HepG2 (cell line): ENCODE data around the gene ZBP1. TPM values are rescaled to one million over a fixed set of nuclear protein-coding genes. Genes with fewer than 3 reads are reported as not detected.
A peak's percentile ranks its signal among the peaks of the same experiment; 100 is the strongest.

Source experiments
- AGO1 ChIP-seq: fragments of 200-400 bp; formaldehyde crosslinking; IDR thresholded peaks from 2 replicates; pipeline ENCODE4 v1.6.1; 2017; ENCODE audit warnings: mild to moderate bottlenecking, low read depth, low read length, moderate library complexity; ENCODE audit not compliant: poor library complexity, severe bottlenecking
- MBD4 ChIP-seq: IDR thresholded peaks from 2 replicates; pipeline ENCODE4 v1.6.1; 2012; ENCODE audit warnings: low read length, inconsistent platforms, borderline replicate concordance
- RELA ChIP-seq: sonication (generic); formaldehyde crosslinking; IDR thresholded peaks from 2 replicates; pipeline ENCODE4 v1.4.0; 2020; ENCODE audit warnings: missing genetic modification reagents
- SSRP1 ChIP-seq: IDR thresholded peaks from 2 replicates; pipeline ENCODE4 v1.6.1; 2016; ENCODE audit warnings: control low read depth
- THAP7 ChIP-seq: sonication (generic); formaldehyde crosslinking; IDR thresholded peaks from 2 replicates; pipeline ENCODE4 v1.8.1; 2023; ENCODE audit warnings: mild to moderate bottlenecking, missing genetic modification reagents
- THAP8 ChIP-seq: sonication (generic); formaldehyde crosslinking; IDR thresholded peaks from 2 replicates; pipeline ENCODE4 v1.5.1; 2020; ENCODE audit warnings: missing genetic modification reagents, mild to moderate bottlenecking, borderline replicate concordance
- ZNF205 ChIP-seq: IDR thresholded peaks from 2 replicates; pipeline ENCODE4 v1.6.1; 2018; ENCODE audit warnings: missing biosample characterization, missing genetic modification reagents
- ZNF407 ChIP-seq: sonication (generic); formaldehyde crosslinking; IDR thresholded peaks from one replicate; pipeline ENCODE4 v1.5.1; 2020; ENCODE audit warnings: mild to moderate bottlenecking, missing genetic modification reagents; ENCODE audit errors: not compliant biosample characterization
- ZNF569 ChIP-seq: sonication (generic); formaldehyde crosslinking; IDR thresholded peaks from 2 replicates; pipeline ENCODE4 v1.5.0; 2020; ENCODE audit warnings: mild to moderate bottlenecking, missing genetic modification reagents, moderate library complexity, borderline replicate concordance
- ZNF605 ChIP-seq: sonication (generic); formaldehyde crosslinking; IDR thresholded peaks from 2 replicates; pipeline ENCODE4 v1.8.0; 2022; ENCODE audit warnings: mild to moderate bottlenecking, missing genetic modification reagents
- ZNF674 ChIP-seq: sonication (generic); formaldehyde crosslinking; IDR thresholded peaks from 2 replicates; pipeline ENCODE4 v1.5.0; 2020; ENCODE audit warnings: low read depth, mild to moderate bottlenecking, missing genetic modification reagents
- ZNF687 ChIP-seq: sonication (generic); formaldehyde crosslinking; IDR thresholded peaks from 2 replicates; pipeline ENCODE4 v1.5.1; 2020; ENCODE audit warnings: mild to moderate bottlenecking, missing genetic modification reagents, moderate library complexity
- ZNF766 ChIP-seq: sonication (generic); formaldehyde crosslinking; IDR thresholded peaks from 2 replicates; pipeline ENCODE4 v1.5.0; 2020; ENCODE audit warnings: missing genetic modification reagents, borderline replicate concordance
- polyA plus RNA-seq, 8 experiments: library from polyadenylated mRNA; depleted of rRNA in 3 of 8; stranded (reverse) in 7 of 8; unstranded in 1 of 8; fragments of >200 nt; fragmentation: Illumina TruSeq in 4 of 8; extraction: Trizol in 4 of 8; gene quantifications; 2 replicates each; pipeline versions ENCODE4 v1.2.1 to v1.2.3, GENCODE V29; 2011 to 2016; ENCODE audit warnings: low read depth in 4 of 8, missing spikeins in 1 of 8, mixed read lengths in 1 of 8; ENCODE audit not compliant: insufficient read depth in 1 of 8
- total RNA-seq, 5 experiments: library from RNA; depleted of rRNA; stranded (reverse); fragments of >200 nt; fragmentation: Illumina TruSeq; extraction: Trizol; gene quantifications; 2 replicates each; pipeline ENCODE4 v1.2.3, GENCODE V29; 2016; ENCODE audit warnings: low read depth in 1 of 5

ZBP1 gene
- total and polyA plus RNA-seq, 2 of the 13 experiments (the other 11 are each of a cell fraction or from before 2014, with no cell fraction given), result not detected

GRCh38 chr20:57562541-57563465 is 57.4 kb downstream of the ZBP1 start (continued):
- TF ChIP-seq THAP7 (CRISPR knock-in tag) (no peak), THAP8 (CRISPR knock-in tag) (no peak), ZNF205 (CRISPR knock-in tag) (no peak), ZNF674 (CRISPR knock-in tag) (no peak), AGO1 (peak; percentile 97), ZNF569 (CRISPR knock-in tag) (no peak), ZNF605 (CRISPR knock-in tag) (0 out of 2 replicates have a peak, but pooled peaks have one; percentile 42), MBD4 (peak; percentile 46; the same call in 1 of the 2 replicates), SSRP1 (CRISPR knock-in tag) (peak; percentile 45; the same call in 1 of the 2 replicates), ZNF407 (no peak), RELA (CRISPR knock-in tag) (no peak), ZNF766 (CRISPR knock-in tag) (no peak), ZNF687 (CRISPR knock-in tag) (peak; percentile 45)
